GM10248 (cell line): ENCODE measurements around the gene SLC25A48.
A peak's percentile ranks its signal among the peaks of the same experiment; 100 is the strongest.

Experiments used
- CTCF ChIA-PET: fragments of 300-600 bp; sonication (Branson Sonifier 250); formaldehyde crosslinking; extraction: SDS; loops from one replicate; lab custom pipeline; 2021; ENCODE audit warnings: antibody characterized with exemption; lab: Yijun Ruan, JAX
- POLR2A ChIA-PET: fragments of 350-650 bp; sonication (Branson Sonifier 250); formaldehyde crosslinking; extraction: SDS; loops from one replicate; lab custom pipeline; 2020; ENCODE audit warnings: antibody characterized with exemption; lab: Yijun Ruan, JAX
- DNase-seq: peaks from one replicate; pipeline ENCODE4 v3.0.0; 2012; ENCODE audit errors: extremely low spot score
- TF ChIP-seq, protein P1 (sequence below): IDR thresholded peaks from 2 replicates; pipeline ENCODE4 v1.5.1; 2012; ENCODE audit warnings: mild to moderate bottlenecking, low read depth; ENCODE audit errors: extremely low read depth, missing control alignments, control extremely low read depth

The SLC25A48 gene

DNA sequence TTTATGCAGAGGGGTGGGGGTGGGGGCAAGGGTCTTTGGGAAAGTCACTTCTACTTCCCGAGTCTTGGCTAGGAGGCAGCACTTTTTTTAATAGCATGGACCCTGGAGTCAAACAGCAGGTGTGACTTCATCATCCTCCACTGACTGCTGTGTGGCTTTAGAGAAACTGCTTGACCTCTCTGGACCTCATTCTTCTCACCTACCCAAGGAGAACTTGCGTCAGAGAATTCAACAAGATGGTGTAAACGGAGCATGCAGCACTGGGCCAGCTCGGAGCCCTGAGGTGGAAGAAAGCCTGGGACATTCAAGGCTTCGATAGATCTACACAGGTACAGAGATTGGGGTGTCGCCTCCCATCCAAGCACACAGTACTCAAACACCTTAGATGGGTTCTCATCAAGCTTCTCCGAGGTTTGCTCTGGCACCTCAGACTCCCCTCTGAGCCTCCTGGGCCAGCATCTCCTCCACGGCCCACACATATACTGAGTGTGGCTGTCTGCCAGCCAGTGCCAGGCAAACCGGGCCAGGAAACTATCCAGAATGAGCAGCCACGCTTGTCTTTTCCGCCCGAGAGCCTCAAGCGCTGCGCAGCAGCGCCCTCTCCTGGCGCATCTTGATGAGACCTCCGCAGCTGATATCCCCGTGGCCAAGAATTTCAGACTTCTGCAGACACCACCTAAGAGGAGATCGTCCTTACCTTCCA, 4.6 kb upstream of the SLC25A48 start:
- TF ChIP-seq, protein P1, sequence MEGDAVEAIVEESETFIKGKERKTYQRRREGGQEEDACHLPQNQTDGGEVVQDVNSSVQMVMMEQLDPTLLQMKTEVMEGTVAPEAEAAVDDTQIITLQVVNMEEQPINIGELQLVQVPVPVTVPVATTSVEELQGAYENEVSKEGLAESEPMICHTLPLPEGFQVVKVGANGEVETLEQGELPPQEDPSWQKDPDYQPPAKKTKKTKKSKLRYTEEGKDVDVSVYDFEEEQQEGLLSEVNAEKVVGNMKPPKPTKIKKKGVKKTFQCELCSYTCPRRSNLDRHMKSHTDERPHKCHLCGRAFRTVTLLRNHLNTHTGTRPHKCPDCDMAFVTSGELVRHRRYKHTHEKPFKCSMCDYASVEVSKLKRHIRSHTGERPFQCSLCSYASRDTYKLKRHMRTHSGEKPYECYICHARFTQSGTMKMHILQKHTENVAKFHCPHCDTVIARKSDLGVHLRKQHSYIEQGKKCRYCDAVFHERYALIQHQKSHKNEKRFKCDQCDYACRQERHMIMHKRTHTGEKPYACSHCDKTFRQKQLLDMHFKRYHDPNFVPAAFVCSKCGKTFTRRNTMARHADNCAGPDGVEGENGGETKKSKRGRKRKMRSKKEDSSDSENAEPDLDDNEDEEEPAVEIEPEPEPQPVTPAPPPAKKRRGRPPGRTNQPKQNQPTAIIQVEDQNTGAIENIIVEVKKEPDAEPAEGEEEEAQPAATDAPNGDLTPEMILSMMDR = peak; percentile 60
- ChIA-PET CTCF (interaction anchor here (0.7 to 4.9 kb wide), 18 partner anchors 8 to 403 kb away, joined by 3 to 77 read pairs (median 6); no protein-coding TSS in a partner anchor), POLR2A (no interaction called here)
- DNase-seq = peak; percentile 67

GRCh38 chr5:135830384-135830700, 4.1 kb upstream of the SLC25A48 start:
- ChIA-PET POLR2A (no interaction called here), CTCF (interaction anchor here (0.6 to 4.9 kb wide), 20 partner anchors 9 to 402 kb away, joined by 3 to 77 read pairs (median 6); no protein-coding TSS in a partner anchor)
- DNase-seq = no peak

GRCh38 chr5:135830876-135831275, 3.6 kb upstream of the SLC25A48 start:
- ChIA-PET POLR2A (no interaction called here), CTCF (interaction anchor here (0.6 to 4.9 kb wide), 20 partner anchors 9 to 402 kb away, joined by 3 to 77 read pairs (median 6); no protein-coding TSS in a partner anchor)
- TF ChIP-seq, protein P1 = no peak
- DNase-seq = no peak

More at GRCh38 chr5:135830384-135830700, 4.1 kb upstream of the SLC25A48 start:
- TF ChIP-seq, protein P1 = peak; percentile 8

DNA sequence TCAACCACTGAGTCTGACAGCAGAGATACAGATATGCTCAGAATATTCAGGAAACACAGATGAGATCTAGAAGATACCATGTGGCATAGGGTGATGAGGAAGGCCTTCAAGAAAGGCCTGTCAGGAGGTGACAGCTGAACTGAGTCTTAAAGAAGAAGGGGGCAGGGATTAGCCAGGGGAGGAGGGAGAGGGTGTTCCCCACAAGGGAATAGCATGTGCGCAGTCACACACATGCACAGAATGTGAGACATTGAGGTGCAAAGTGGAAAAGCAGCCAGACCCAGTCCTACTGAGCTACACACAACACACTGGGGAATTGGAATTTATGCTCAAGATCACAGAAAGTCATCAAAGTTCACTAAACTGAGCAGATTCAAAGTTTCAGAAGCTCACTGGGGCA, 3.0 kb upstream of the SLC25A48 start:
- no peak for DNase-seq
- ChIA-PET POLR2A (no interaction called here), CTCF (interaction anchor here (1.2 to 4.9 kb wide), 9 partner anchors 8 to 373 kb away, joined by 4 to 77 read pairs (median 11); no protein-coding TSS in a partner anchor)
- TF ChIP-seq, protein P1 = no peak

DNA sequence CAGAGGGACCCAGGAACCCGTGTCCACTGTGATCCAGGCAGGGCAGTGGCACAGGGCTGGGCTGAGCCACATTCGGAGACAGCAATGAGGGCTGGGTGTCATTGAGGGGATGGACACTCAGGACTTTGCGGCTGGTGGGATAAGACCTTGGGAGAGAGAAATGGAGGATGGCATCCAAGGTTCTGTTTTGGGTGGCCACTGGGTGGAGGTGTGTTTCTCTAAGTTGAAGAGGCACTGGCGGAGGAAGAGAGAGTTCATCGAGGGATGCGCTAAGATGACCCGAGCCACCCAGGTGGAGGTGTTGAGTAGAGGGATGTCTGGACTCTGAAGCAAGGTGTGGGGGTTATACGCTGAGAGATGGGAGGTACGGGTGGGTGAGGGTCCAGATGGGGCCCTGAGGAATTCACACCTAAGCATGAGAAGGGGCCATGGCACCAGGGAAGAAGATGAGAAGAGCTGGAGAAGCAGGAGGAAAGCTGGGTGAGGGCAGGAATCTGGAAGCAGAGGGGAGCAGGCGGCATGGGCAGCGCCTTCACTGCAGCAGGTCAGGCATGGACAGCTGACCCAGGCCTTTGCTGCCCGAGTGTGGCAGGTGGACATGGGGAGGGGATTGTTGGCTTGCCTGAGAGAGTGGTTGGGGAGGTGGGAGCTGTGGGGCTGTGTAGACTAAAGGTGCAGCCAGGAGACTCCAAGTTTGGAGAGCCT, 2.5 kb upstream of the SLC25A48 start:
- DNase-seq = no peak
- CTCF ChIA-PET = interaction anchor here (2.3 to 4.9 kb wide), 4 partner anchors 11 to 271 kb away, joined by 9 to 77 read pairs (median 20); no protein-coding TSS in a partner anchor
- POLR2A ChIA-PET = no interaction called here
- TF ChIP-seq, protein P1 = no peak
